ENCODE measurements around the gene VSIR. TPM values are rescaled to one million over a fixed set of nuclear protein-coding genes. Genes with fewer than 3 reads are reported as not detected.

The VSIR gene
- total RNA-seq, 4 donors from 2014 or later, result 34.7 to 83.6 (median 61.6) TPM

Small RNA genes within 50 kb of the gene (small RNA-seq; reads per million reads assigned to genes)
- 0 reads per million in 4 donors for gene MIR7152

Other genes with a start within 250 kb of the VSIR start
- gene C10orf105, start 53.7 kb downstream of the VSIR start, total RNA-seq, result under 1 TPM in 1 of 4 donors, not detected in 3; 0.13 TPM
- 100 to 1,000 TPM; 604 to 881 (median 718) TPM for gene PSAP, start 77.7 kb upstream of the VSIR start, total RNA-seq
- 10 to 100 TPM; 31.8 to 48.0 (median 37.3) TPM for gene CHST3, start 190.9 kb upstream of the VSIR start, total RNA-seq